ENCODE data around the gene KRT84.

KRT84 gene, protein sequence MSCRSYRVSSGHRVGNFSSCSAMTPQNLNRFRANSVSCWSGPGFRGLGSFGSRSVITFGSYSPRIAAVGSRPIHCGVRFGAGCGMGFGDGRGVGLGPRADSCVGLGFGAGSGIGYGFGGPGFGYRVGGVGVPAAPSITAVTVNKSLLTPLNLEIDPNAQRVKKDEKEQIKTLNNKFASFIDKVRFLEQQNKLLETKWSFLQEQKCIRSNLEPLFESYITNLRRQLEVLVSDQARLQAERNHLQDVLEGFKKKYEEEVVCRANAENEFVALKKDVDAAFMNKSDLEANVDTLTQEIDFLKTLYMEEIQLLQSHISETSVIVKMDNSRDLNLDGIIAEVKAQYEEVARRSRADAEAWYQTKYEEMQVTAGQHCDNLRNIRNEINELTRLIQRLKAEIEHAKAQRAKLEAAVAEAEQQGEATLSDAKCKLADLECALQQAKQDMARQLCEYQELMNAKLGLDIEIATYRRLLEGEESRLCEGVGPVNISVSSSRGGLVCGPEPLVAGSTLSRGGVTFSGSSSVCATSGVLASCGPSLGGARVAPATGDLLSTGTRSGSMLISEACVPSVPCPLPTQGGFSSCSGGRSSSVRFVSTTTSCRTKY

GRCh38 chr12:52385226-52385702 lies at the start of gene KRT84:
Gene KRT84 (minus strand): TSS chr12:52385652. CDS start chr12:52385585, 67 bp downstream.
- DNase-seq (ENCODE audit: extremely low read depth in 1 of 2, low read depth in 1 of 2): no peak

- DNase-seq (ENCODE audit: extremely low read depth in 1 of 2, low read depth in 1 of 2): no peak
These were observed 49.5 kb upstream of the KRT84 start for GRCh38 chr12:52434760-52435530.

DNA sequence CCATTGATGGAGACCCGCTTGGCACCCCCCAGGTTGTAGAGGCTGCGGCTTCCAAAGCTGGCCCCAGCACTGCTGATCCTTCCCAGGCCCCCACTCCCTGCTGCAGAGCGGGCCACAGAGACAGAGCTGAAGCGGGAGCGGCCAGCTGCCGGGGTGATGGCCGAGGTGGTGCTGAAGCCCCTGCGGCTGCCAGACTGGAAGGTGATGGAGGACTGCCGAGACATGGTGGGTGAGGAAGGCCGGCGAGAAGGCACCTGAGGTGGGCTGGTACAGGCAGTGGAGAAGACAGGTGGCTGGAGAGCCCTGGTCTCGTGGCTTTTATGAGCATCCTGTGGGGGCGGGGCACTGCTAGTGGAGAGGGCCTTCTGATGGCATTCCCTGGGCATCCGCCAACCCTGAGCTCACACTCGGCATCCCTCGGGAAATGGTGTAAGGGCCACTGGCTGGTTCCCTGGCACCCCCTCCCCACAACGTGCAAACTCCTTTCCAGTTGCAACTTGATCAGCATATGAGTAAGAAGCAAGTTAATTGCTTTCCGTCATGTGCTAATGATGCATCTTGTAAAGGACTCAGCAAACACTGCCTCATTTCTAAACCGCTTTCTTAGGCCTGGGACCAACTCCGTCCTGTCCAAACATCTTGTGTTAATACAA lies 48.8 kb upstream of the KRT84 start, which contains the start of gene KRT75:
KRT75 (minus strand) TSS at position 291 of the 653 bp plus-strand sequence; CDS start at position 224, 67 bp downstream.
- no peak for DNase-seq (ENCODE audit: extremely low read depth in 1 of 2, low read depth in 1 of 2)

GRCh38 chr12:52433501-52434080 lies 48.1 kb upstream of the KRT84 start:
- no peak for DNase-seq (ENCODE audit: extremely low read depth in 1 of 2, low read depth in 1 of 2)

- no peak for DNase-seq (ENCODE audit: extremely low read depth in 1 of 2, low read depth in 1 of 2)
These were observed 47.2 kb upstream of the KRT84 start for GRCh38 chr12:52432559-52433207.

GRCh38 chr12:52428121-52428520 lies 42.7 kb upstream of the KRT84 start:
- DNase-seq (ENCODE audit: extremely low read depth in 1 of 2, low read depth in 1 of 2): no peak

DNA sequence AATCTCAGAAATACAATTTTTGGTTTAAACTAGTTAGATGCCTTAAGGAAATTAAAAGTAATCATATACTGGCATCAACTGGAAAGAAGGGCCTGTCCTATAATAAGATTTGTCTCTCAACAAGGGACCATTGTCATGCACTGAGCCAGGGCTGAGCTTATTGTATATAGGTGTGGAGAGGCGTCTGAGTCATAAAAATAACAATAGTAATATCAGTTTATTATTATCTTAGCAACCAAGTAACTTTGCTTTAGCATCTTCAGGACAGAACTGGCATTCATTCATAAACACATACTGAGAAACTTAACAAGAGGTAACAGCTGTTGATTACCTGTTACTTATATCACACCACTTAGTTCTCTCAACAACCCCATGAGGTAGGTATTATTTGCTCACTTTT lies 41.6 kb upstream of the KRT84 start:
- DNase-seq (ENCODE audit: extremely low read depth in 1 of 2, low read depth in 1 of 2): no peak

DNA sequence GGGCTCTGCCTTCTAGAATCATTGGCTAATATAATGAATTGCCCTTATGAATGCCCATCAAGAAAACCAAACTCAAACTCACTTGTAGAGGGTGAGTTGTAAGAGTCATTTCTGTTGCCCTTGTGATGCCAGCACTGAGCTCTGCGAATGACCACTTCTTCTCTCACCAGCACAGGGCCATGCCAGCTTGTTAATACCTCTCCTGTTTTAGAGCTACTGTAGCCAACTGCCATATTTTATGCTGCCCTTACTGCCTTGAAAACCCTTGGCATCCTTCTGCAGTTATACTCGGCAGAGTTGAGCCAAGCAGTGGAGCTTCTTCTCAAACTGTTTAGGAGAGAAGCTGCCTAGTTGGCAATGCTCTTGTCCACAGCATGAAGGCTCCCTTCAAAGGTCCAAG lies 40.6 kb upstream of the KRT84 start:
- no peak for DNase-seq (ENCODE audit: extremely low read depth in 1 of 2, low read depth in 1 of 2)

DNA sequence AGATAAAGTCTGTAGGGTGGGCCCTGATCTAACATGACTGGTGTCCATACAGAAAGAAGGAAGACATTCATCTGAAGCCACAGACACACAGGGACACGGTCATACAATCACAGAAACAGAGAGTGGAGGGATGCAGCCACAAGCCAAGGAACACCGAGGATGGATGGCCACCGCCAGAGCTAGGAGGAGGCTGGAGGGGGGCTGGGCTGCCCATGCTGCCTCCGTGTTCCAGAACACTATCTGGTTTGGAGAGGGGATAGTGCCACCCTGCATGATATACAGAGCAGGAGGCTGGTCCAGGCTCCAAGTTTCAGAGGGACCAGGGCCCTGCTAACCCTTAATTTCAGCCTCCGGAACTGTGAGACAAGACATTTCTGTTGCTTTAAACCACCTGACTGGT lies 40.0 kb upstream of the KRT84 start:
- DNase-seq (ENCODE audit: extremely low read depth in 1 of 2, low read depth in 1 of 2): no peak

DNA sequence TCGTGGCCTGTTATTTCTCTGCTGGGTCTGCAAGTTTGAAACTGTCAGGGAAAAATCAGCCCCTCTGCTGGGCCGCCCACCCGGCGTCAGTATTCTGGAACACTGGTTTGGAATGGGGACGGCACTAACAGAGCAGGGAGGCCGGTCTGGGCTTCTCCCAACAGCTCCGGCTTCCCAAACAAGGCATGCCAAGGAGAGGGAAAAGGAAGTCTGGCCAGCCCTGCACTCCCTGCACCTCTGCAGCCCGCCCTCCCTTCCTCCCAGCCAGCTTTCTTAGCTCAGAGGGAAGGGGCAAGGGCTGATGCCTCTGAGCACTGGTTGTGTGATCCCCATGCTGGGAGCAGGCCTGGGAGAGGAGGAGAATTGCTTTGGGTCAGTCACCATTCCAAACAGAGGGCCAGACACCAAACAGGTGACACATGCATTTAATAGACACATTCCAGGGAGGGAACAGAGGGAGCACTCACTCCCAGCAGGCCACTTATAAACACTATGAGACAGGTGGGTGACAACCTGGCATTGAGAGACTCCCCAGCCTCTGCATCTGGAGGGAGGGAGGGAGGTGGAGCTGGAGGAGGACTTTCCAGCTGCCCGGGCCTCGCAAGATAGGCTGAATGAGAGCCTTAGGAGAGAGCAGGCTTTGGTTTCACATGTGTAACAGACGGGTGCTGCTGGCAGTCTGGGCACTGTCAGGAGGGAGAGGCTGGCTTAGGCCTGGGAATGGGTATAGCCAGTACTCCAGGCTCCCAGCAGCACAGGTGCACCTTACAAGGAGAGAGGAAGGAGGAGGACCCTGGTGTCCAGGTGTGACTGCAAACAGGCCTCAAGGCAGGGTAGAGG lies 38.4 kb upstream of the KRT84 start:
- no peak for DNase-seq (ENCODE audit: extremely low read depth in 1 of 2, low read depth in 1 of 2)

DNA sequence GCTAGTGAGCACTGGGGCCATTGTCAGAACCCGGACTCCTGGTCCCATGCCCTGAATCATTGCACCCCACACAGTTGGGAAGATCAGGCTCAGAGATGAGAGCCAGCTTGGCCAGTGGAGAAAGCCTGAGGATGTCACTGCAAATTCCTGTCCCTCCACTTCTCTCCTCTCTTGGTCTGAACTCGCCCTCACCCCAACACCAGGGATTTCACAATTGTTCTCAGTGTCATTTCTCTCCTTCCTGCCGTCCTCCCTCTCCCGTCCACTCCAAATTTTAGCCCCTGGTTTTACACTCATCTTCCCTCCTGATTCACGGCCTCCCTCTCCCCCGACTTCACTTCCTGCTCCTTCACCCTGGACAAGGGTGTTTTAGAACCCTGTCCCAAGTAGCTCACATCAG lies 37.6 kb upstream of the KRT84 start:
- DNase-seq (ENCODE audit: extremely low read depth in 1 of 2, low read depth in 1 of 2): no peak

DNA sequence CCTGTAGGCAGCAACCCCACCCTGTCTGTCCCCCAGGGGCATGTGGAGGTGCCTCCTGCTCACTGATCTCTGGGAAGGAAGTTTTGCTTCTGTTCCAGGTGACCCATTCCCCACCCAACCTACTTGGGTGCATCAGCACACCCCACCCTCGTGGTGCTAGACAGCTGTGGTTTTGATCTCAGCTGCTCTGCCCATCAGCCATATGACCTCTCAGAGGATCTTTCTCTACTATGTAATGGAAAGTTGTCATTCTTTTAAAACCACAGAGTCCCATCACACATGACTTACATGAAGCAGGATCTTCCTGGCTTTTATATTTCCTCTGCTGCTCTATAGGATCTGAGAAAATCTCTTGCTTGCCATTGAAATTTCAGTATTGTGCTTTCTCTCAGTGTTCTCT lies 34.2 kb upstream of the KRT84 start:
- DNase-seq (ENCODE audit: extremely low read depth in 1 of 2, low read depth in 1 of 2): no peak

DNA sequence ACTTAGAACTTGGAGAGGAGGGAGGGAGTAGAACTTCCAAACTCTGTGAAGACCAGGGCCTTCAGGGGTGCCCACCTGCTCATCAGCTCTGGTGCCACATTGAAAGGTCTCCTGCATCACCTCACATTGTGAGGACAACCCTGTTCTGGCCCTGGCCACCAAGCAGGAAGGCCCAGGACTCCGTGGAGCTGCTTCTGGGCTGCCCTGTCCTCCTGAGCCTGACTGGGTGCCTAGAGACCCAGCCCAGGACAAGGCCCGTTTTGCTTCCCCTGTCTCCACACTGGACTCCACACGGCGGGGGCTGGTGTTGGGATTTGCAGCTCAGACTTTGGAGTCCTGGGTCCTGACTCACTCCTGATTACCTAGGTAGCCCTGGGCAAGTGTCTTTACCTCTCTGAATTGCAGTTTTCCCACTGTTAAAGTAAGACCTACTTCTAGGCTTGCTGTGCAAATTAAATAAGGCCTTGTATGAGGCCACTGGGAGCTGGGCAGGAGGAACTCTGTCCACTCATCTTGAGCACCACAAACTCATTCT lies 33.2 kb upstream of the KRT84 start:
- no peak for DNase-seq (ENCODE audit: extremely low read depth in 1 of 2, low read depth in 1 of 2)

DNA sequence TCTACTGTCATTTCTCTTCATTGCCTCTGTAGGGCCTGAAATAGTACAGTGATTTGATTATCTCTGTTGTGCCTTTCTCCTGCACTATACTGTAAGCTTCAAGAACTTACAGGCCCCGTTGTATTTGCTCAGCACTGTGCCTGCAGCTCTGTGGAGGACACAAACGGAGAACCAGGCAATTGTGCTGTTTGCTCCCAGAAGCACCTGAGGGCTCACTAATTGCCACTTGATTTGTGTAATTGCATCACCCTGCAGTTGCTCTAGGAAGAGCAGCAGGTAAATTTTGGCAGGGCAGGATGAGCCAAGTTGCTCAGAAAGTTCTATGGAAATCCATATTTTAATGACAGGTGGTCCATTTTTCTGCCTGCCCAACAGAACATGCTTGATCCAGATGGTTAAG lies 32.3 kb upstream of the KRT84 start:
- DNase-seq (ENCODE audit: extremely low read depth in 1 of 2, low read depth in 1 of 2): no peak

- no peak for DNase-seq (ENCODE audit: extremely low read depth in 1 of 2, low read depth in 1 of 2)
These were observed 31.3 kb upstream of the KRT84 start for GRCh38 chr12:52416795-52417194.

- no peak for DNase-seq (ENCODE audit: extremely low read depth in 1 of 2, low read depth in 1 of 2)
These were observed 30.7 kb upstream of the KRT84 start for GRCh38 chr12:52415870-52416750.

- no peak for DNase-seq (ENCODE audit: extremely low read depth in 1 of 2, low read depth in 1 of 2)
These were observed 29.5 kb upstream of the KRT84 start for GRCh38 chr12:52414936-52415335.

DNA sequence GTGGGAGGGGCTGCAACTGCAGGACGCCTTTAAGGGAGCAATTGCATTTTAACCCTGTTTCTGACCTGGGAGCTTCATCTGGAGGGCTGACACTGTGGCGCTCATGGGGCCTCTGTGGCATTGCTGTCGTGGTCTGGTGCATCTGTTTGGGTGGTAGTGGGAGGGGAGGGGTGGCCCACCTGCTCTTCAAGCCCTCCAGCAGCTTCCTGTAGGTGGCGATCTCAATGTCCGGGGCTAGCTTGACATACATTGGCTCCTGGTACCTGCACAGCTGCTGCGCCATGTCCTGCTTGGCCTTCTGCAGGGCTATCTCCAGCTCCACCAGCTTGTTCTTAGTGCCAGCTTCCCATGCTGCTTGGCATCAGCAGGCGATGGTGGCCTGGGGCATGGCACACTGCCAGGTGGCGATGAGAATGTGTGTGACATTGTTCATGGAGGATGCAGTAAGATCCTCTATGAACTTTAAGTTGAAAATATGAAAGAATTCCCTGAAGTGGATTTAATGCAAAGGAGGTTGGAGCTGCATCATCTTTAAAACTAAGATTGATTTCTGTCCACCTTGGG lies 28.4 kb upstream of the KRT84 start:
- DNase-seq (ENCODE audit: extremely low read depth in 1 of 2, low read depth in 1 of 2): no peak

Measured in activated CD8-positive, alpha-beta memory T cell treated with anti-CD3 and anti-CD28 coated beads for 1 hour (primary cell).